Natural killer cell (primary cell): ENCODE data around the gene SPARCL1. TPM values are rescaled to one million over a fixed set of nuclear protein-coding genes. Genes with fewer than 3 reads are reported as not detected.

Source experiments
- ATAC-seq, 3 donors: fragments of 150-1000 bp in 2 of 3; fragments of 200-7000 bp in 1 of 3; cut with Tn5 transposase; 1 replicate in 1 of 3; 2 replicates in 2 of 3; pipeline ENCODE4 v1.10.0; 2021; ENCODE audit warnings: mild to moderate bottlenecking in 2 of 3, moderate library complexity in 2 of 3
- DNase-seq, 2 donors: peaks; one replicate each; pipeline versions ENCODE4 v3.0.0 to v3.0.0-alpha.2; 2013 to 2021; ENCODE audit warnings: mixed read lengths in 1 of 2
- H3K27ac ChIP-seq: one replicate; pipeline ENCODE4 v1.5.1; 2013; ENCODE audit warnings: mild to moderate bottlenecking, low read length
- H3K27me3 ChIP-seq: one replicate; pipeline ENCODE4 v1.6.1; 2013; ENCODE audit warnings: low read length; ENCODE audit not compliant: control insufficient read depth, insufficient read depth
- H3K36me3 ChIP-seq: one replicate; pipeline ENCODE4 v1.6.1; 2013; ENCODE audit warnings: low read length; ENCODE audit not compliant: control insufficient read depth, insufficient read depth
- H3K4me1 ChIP-seq: one replicate; pipeline ENCODE4 v1.6.1; 2013; ENCODE audit warnings: low read length; ENCODE audit not compliant: control insufficient read depth, insufficient read depth
- H3K4me3 ChIP-seq: one replicate; pipeline ENCODE4 v1.5.1; 2013; ENCODE audit warnings: low read length
- H3K9me3 ChIP-seq: one replicate; pipeline ENCODE4 v1.6.1; 2013; ENCODE audit warnings: low read length; ENCODE audit not compliant: control insufficient read depth, insufficient read depth
- H3K27ac Mint-ChIP-seq, 2 donors: one replicate each; pipeline ENCODE4 v1.8.0; 2022; ENCODE audit warnings: mild to moderate bottlenecking in 2 of 2, mixed read lengths in 2 of 2, moderate library complexity in 1 of 2
- H3K27me3 Mint-ChIP-seq, 2 donors: one replicate each; pipeline ENCODE4 v1.8.0; 2022; ENCODE audit warnings: low read depth in 2 of 2, mixed read lengths in 2 of 2
- H3K36me3 Mint-ChIP-seq: one replicate; pipeline ENCODE4 v1.8.0; 2022; ENCODE audit warnings: mixed read lengths
- H3K4me1 Mint-ChIP-seq, 2 donors: one replicate each; pipeline ENCODE4 v1.8.0; 2022; ENCODE audit warnings: mixed read lengths in 2 of 2
- H3K4me3 Mint-ChIP-seq: one replicate; pipeline ENCODE4 v1.8.0; 2022; ENCODE audit warnings: mild to moderate bottlenecking, moderate library complexity, mixed read lengths
- H3K9me3 Mint-ChIP-seq, 2 donors: one replicate each; pipeline ENCODE4 v1.8.0; 2022; ENCODE audit warnings: mixed read lengths in 2 of 2
- CTCF ChIP-seq: fragments of 200-600 bp; IDR thresholded peaks from one replicate; pipeline ENCODE4 v1.8.0; 2022; ENCODE audit warnings: antibody characterized with exemption
- WGBS: methylation state at CpG from one replicate; pipeline ENCODE4 v1.1.7; 2013; ENCODE audit warnings: missing lambda C conversion rate; ENCODE audit not compliant: insufficient coverage; 5-methylcytosine and 5-hydroxymethylcytosine counted together
- intact Hi-C: fragments of 100-400 bp; cut with micrococcal nuclease; formaldehyde crosslinking; loops from one replicate; pipeline ENCODE4 v1.14.2; 2022
- total RNA-seq, 4 donors: library from RNA; stranded (reverse); fragments of 120-200 nt in 1 of 4; gene quantifications; one replicate each; pipeline versions ENCODE4 v1.2.3 to v1.2.4, GENCODE V29; 2013 to 2022

The SPARCL1 gene
- total RNA-seq, 3 donors from 2014 or later (not counting 1 experiment from before 2014, with no cell fraction given): not detected

- ATAC-seq (no peak), DNase-seq (no peak)
- H3K36me3 ChIP-seq: no peaks in the 10 kb centered on the region
- intact Hi-C loops: no loop called here
- WGBS: 100% methylated on average over 3 of the region's 5 CpGs
- Mint-ChIP-seq H3K4me1 (no peaks in the 10 kb centered on the region), H3K36me3 (no peaks in the 10 kb centered on the region), H3K4me3 (no peak overlapping the region), H3K27ac (no peak overlapping the region), H3K27me3 (no peaks in the 10 kb centered on the region), H3K9me3 (no peaks in the 10 kb centered on the region)
- no peaks in the 10 kb centered on the region for H3K9me3 ChIP-seq
- H3K27ac ChIP-seq: no peak overlapping the region
- H3K4me1 ChIP-seq: no peaks in the 10 kb centered on the region
- H3K27me3 ChIP-seq: no peaks in the 10 kb centered on the region
- no peak for TF ChIP-seq CTCF
- no peak overlapping the region for H3K4me3 ChIP-seq
These were observed 2.4 kb upstream of the SPARCL1 start for GRCh38 chr4:87531621-87532020.

DNA sequence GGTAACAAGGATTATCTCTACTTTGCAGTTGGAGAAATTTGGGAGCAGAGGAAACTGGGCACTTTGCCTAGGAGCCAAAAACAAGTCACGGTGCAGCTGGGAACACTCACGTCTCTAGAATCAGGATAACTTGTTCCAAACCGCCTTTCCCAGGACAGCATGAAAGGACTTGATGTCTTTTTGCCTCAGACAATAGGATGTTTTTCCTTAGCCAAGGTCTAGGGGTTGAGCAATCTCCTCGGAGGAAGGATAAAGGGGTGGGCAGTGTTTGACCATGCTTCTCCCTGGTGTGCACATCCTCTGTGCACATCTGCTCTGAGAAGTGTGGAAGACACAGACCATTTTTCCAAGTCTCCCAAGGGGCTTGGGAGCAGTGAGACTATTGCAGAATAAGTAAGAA is 1.7 kb upstream of the SPARCL1 start:
- Histone ChIP-seq H3K9me3 (no peaks in the 10 kb centered on the region), H3K36me3 (no peaks in the 10 kb centered on the region), H3K4me3 (no peak overlapping the region), H3K27ac (no peak overlapping the region), H3K27me3 (no peaks in the 10 kb centered on the region), H3K4me1 (no peaks in the 10 kb centered on the region)
- WGBS: 93% methylated on average over 4 of the region's 4 CpGs
- DNase-seq (no peak), ATAC-seq (no peak)
- Mint-ChIP-seq H3K27me3 (no peaks in the 10 kb centered on the region), H3K27ac (no peak overlapping the region), H3K9me3 (no peaks in the 10 kb centered on the region), H3K36me3 (no peaks in the 10 kb centered on the region), H3K4me3 (no peak overlapping the region), H3K4me1 (no peaks in the 10 kb centered on the region)
- TF ChIP-seq CTCF: no peak
- intact Hi-C loops: no loop called here

DNA sequence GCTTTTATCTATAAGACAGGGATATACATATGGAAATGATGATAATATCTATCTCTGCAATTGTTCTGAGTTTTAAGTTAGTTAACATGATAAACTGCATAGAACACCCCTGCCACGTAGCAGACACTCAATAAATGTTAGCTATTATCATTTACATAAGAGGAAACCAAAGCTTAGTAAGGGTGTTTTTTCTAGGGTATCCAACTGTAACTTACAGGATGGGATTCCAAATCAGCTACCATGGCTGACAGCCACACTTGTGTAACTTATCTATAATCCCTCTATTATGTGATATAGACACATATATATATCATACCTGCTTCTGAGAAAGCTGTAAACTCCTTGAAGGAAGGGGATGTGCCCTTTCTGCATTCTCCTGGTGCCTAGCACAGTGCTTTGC is 1.1 kb upstream of the SPARCL1 start:
- H3K27me3 ChIP-seq: no peaks in the 10 kb centered on the region
- intact Hi-C loops: no loop called here
- H3K27me3 Mint-ChIP-seq: no peaks in the 10 kb centered on the region
- WGBS: no CpG with 5 or more reads among the region's 1 CpG
- no peak overlapping the region for H3K4me3 ChIP-seq
- no peaks in the 10 kb centered on the region for H3K4me1 ChIP-seq
- H3K36me3 Mint-ChIP-seq: no peaks in the 10 kb centered on the region
- H3K9me3 Mint-ChIP-seq: no peaks in the 10 kb centered on the region
- DNase-seq: no peak
- H3K9me3 ChIP-seq: no peaks in the 10 kb centered on the region
- H3K27ac Mint-ChIP-seq: no peak overlapping the region
- no peak for ATAC-seq
- TF ChIP-seq CTCF: no peak
- H3K4me3 Mint-ChIP-seq: no peak overlapping the region
- no peaks in the 10 kb centered on the region for H3K36me3 ChIP-seq
- no peak overlapping the region for H3K27ac ChIP-seq
- no peaks in the 10 kb centered on the region for H3K4me1 Mint-ChIP-seq

DNA sequence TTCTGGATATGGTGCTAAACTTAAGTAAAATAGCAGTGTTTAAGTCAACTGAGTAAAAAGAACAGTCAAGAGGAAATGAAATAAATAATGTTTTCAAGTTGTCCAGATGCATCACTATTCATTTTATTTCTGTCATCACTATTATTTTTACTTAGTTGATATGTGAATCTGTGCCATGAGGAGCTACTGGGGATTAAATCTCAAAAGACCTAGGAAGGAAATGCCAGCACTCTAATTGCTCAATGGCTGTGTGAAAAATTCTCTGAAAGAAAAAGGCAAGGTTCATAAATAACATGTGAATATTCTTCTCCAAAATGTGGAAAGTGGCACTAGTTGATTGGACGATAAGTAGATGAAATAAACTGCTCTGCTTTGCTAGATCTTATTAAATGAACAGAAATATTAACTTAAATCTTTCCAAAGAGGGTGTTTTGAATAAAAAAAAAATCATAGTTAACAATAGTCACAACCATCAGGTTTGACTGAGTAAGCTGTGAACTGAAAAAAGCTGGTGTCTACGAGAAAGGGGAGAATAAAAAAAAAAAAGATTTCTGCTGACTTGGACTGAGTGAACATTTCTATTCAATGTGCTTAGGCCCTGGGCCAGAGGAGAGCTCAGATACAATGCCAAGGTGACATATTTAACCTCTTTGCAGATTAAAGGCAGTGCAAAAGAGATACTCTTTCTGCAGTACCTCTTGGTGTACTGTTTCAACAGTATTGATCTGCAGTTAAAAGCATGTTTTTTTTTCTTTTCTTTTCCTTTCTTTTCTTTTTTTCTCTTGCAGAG is 1.6 kb downstream of the SPARCL1 start:
- intact Hi-C loops: no loop called here
- Histone ChIP-seq H3K27ac (no peak overlapping the region), H3K9me3 (peaks cover 8% of the 10 kb centered on the region), H3K27me3 (no peaks in the 10 kb centered on the region), H3K4me3 (no peak overlapping the region), H3K36me3 (no peaks in the 10 kb centered on the region), H3K4me1 (no peaks in the 10 kb centered on the region)
- peaks cover 0 to 8% of the 10 kb centered on the region in 2 donors for H3K9me3 Mint-ChIP-seq
- no peak overlapping the region for H3K27ac Mint-ChIP-seq
- H3K36me3 Mint-ChIP-seq: peaks cover 9% of the 10 kb centered on the region
- DNase-seq: no peak
- no peak for ATAC-seq
- no peaks in the 10 kb centered on the region for H3K27me3 Mint-ChIP-seq
- no peak overlapping the region for H3K4me3 Mint-ChIP-seq
- 68% methylated on average over 2 of the region's 2 CpGs for WGBS
- TF ChIP-seq CTCF: no peak
- H3K4me1 Mint-ChIP-seq: no peaks in the 10 kb centered on the region
